ENCODE data around the gene RNF39. TPM values are rescaled to one million over a fixed set of nuclear protein-coding genes. Genes with fewer than 3 reads are reported as not detected.

RNF39 gene
- total and polyA plus RNA-seq, 10 of the 15 experiments (the other 5 are each of a cell fraction or from before 2014, with no cell fraction given) = 0.04 to 0.11 TPM; not detected in 8

DNA sequence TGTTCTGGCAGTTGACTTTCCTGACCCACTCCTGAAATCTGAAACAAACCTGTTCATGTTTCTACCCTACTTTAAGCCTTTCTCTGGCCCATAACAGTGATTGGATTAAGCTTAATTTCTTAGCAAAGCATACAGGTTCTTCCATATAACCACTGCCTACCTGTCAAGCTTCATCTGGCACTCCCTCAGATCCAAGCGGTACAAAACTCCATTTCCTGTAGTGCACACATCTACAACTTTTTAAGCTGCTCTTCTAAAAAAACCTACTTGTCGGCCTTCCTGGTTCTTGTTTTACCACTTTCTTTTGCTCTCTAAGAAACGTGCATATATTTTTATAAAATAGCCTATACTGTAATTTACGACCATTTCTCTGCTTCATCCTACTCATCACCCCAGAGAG lies 9.5 kb downstream of the RNF39 start (continued):
- TF ChIP-seq, protein P1, sequence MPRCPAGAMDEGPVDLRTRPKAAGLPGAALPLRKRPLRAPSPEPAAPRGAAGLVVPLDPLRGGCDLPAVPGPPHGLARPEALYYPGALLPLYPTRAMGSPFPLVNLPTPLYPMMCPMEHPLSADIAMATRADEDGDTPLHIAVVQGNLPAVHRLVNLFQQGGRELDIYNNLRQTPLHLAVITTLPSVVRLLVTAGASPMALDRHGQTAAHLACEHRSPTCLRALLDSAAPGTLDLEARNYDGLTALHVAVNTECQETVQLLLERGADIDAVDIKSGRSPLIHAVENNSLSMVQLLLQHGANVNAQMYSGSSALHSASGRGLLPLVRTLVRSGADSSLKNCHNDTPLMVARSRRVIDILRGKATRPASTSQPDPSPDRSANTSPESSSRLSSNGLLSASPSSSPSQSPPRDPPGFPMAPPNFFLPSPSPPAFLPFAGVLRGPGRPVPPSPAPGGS (IDR thresholded peaks at IDR 0.05; ENCODE audit: borderline replicate concordance, insufficient read depth, low read depth, low read length, poor library complexity, severe bottlenecking) = no peak
- TF ChIP-seq FOXM1 (IDR thresholded peaks at IDR 0.05; ENCODE audit: low read depth, low read length) = no peak

DNA sequence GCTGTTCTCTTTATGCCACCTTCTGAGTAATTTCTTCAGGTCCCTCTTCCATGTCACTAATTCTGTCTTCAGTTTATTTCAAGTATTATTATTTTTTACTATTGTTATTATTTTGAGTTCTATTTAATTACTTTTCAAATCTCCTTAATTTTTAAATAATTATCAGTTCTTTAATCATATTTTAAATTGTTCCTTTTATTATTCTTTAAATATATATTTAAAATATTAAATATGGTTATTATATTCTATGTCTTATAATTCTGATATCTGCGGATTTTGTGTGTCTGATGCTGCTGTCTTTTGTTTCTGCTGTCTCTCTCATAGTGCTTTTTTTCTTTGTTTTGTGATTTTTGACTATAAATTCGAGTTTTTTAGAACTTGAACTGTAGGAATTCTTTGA lies 12.3 kb downstream of the RNF39 start:
- no peaks in the 10 kb centered on the region for H3K27me3 ChIP-seq (replicated peaks in 1 of 2; ENCODE audit: control insufficient read depth in 2 of 2, insufficient read depth in 2 of 2, low read length in 1 of 2)
- H3K27ac ChIP-seq (ENCODE audit: control insufficient read depth, insufficient read depth) = no peak overlapping the region
- DNase-seq (ENCODE audit: low read depth, low spot score) (no peak), FAIRE-seq (no peak), ATAC-seq (no peak)
- no peaks in the 10 kb centered on the region for H4K20me1 ChIP-seq (ENCODE audit: control insufficient read depth, insufficient read depth)
- no peak overlapping the region for H3K4me2 ChIP-seq (ENCODE audit: control insufficient read depth, insufficient read depth)
- H2AFZ ChIP-seq (ENCODE audit: control insufficient read depth, low read depth, low read length) = no peak overlapping the region
- RAD21 ChIA-PET (ENCODE audit: unreplicated experiment) = interaction anchor here (1.0 kb wide), 1 partner anchor 68 kb away, joined by 3 read pairs; no protein-coding TSS in a partner anchor
- peaks cover 5% of the 10 kb centered on the region; the same call in 1 of the 2 replicates for H3K4me1 ChIP-seq (ENCODE audit: control insufficient read depth, insufficient read depth, low read length)
- WGBS (ENCODE audit: insufficient coverage, insufficient replicate concordance, low lambda C conversion rate, missing lambda C conversion rate) = 53% methylated on average over 2 of the region's 2 CpGs
- no peaks in the 10 kb centered on the region for H3K9me3 ChIP-seq (replicated peaks; ENCODE audit: control insufficient read depth, insufficient read depth, low read length)
- intact Hi-C loops (cut with micrococcal nuclease; ENCODE audit: unreplicated experiment) = no loop called here
- no peaks in the 10 kb centered on the region for H3K36me3 ChIP-seq (ENCODE audit: control insufficient read depth in 2 of 2, insufficient read depth in 2 of 2, low read length in 1 of 2)
- no TSS peak for BruUV-seq (replicated peaks)
- POLR2A ChIA-PET = interaction anchor here (0.6 to 1.2 kb wide), 2 partner anchors 99 to 554 kb away, joined by 3 read pairs; partner anchors contain the start of gene MRPS18B
- SMC1A ChIA-PET (ENCODE audit: uncharacterized antibody, unreplicated experiment) = no interaction called here
- peaks cover 39% of the 10 kb centered on the region for H3K79me2 ChIP-seq (ENCODE audit: control insufficient read depth, insufficient read depth, low read length)
- CTCF ChIA-PET = interaction anchor here (0.6 to 1.3 kb wide), 2 partner anchors 10 to 69 kb away, joined by 3 to 4 read pairs; no protein-coding TSS in a partner anchor
- in situ Hi-C loops (cut with MboI) = no loop called here
- no peak overlapping the region for H3K4me3 ChIP-seq
- H3K9ac ChIP-seq (ENCODE audit: control insufficient read depth, insufficient read depth, low read length) = no peak overlapping the region
- TF ChIP-seq, protein P2, sequence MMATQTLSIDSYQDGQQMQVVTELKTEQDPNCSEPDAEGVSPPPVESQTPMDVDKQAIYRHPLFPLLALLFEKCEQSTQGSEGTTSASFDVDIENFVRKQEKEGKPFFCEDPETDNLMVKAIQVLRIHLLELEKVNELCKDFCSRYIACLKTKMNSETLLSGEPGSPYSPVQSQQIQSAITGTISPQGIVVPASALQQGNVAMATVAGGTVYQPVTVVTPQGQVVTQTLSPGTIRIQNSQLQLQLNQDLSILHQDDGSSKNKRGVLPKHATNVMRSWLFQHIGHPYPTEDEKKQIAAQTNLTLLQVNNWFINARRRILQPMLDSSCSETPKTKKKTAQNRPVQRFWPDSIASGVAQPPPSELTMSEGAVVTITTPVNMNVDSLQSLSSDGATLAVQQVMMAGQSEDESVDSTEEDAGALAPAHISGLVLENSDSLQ (IDR thresholded peaks at IDR 0.05) = no peak
- TF ChIP-seq JUNB (IDR thresholded peaks at IDR 0.05) (no peak), CREB1 (IDR thresholded peaks at IDR 0.05; ENCODE audit: low read depth) (no peak), ZNF24 (IDR thresholded peaks at IDR 0.05) (no peak), TAF1 (IDR thresholded peaks at IDR 0.05; ENCODE audit: borderline replicate concordance, low read depth, low read length) (no peak), NFYA (IDR thresholded peaks at IDR 0.05; ENCODE audit: borderline replicate concordance, low read depth, low read length) (no peak), TCF7 (IDR thresholded peaks at IDR 0.05; ENCODE audit: borderline replicate concordance) (no peak), RUNX3 (IDR thresholded peaks at IDR 0.05; ENCODE audit: low read length) (no peak), WRNIP1 (IDR thresholded peaks at IDR 0.05; ENCODE audit: borderline replicate concordance, low read depth, low read length) (no peak), ZNF217 (IDR thresholded peaks at IDR 0.05) (no peak), ETV6 (conservative IDR thresholded peaks at IDR 0.05 in 1 of 2, IDR thresholded peaks at IDR 0.05 in 1 of 2; ENCODE audit: borderline replicate concordance in 1 of 2, low read depth in 1 of 2) (no peak), ZNF622 (IDR thresholded peaks at IDR 0.05) (no peak), FOXK2 (IDR thresholded peaks at IDR 0.05) (no peak), EGR1 (IDR thresholded peaks at IDR 0.05; ENCODE audit: borderline replicate concordance in 1 of 2, low read depth in 2 of 2, low read length in 2 of 2) (no peak), MTA3 (IDR thresholded peaks at IDR 0.05; ENCODE audit: borderline replicate concordance, low read length) (no peak)
- TF ChIP-seq, protein P3, sequence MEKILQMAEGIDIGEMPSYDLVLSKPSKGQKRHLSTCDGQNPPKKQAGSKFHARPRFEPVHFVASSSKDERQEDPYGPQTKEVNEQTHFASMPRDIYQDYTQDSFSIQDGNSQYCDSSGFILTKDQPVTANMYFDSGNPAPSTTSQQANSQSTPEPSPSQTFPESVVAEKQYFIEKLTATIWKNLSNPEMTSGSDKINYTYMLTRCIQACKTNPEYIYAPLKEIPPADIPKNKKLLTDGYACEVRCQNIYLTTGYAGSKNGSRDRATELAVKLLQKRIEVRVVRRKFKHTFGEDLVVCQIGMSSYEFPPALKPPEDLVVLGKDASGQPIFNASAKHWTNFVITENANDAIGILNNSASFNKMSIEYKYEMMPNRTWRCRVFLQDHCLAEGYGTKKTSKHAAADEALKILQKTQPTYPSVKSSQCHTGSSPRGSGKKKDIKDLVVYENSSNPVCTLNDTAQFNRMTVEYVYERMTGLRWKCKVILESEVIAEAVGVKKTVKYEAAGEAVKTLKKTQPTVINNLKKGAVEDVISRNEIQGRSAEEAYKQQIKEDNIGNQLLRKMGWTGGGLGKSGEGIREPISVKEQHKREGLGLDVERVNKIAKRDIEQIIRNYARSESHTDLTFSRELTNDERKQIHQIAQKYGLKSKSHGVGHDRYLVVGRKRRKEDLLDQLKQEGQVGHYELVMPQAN (conservative IDR thresholded peaks at IDR 0.05) = no peak
